ENCODE results near the gene SPATC1L.

Gene SPATC1L

DNA sequence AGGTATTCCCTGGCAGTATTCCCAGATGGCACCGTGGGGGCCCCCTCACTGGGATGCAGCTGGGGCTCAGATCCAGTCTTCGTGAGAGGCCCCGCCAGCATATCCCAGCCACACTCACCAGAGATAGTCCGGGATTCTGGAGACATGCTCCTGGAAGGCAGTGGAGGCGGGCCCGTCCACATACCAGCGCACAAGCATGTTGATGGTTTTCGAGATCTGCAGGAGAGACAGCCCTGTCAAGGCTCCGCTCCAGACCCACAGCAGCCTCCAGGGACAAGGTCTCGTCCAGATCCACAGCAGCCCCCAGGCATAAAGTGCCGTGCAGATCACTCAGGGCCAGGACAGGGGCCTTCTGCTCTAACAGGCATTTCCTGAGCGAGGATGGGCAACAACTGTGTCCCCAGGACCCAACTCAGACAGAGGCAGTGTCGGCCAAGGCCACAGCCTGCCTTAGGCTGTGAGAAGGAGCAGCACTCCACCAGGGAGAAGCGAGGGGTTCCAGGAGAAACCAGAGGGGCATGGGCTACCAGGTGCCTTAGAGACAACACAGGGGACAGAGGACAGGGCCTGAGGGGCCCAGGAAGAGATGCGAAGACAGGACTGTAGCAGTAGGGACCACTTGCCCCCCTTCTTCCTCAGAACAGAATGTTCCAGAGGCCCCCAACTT is 29.5 kb upstream of the SPATC1L start:
- H3K4me1 ChIP-seq (ENCODE audit: control insufficient read depth, insufficient read depth, low read length): no peaks in the 10 kb centered on the region
- H3K36me3 ChIP-seq (ENCODE audit: control insufficient read depth, insufficient read depth, low read length, severe bottlenecking): peaks cover 87% of the 10 kb centered on the region

DNA sequence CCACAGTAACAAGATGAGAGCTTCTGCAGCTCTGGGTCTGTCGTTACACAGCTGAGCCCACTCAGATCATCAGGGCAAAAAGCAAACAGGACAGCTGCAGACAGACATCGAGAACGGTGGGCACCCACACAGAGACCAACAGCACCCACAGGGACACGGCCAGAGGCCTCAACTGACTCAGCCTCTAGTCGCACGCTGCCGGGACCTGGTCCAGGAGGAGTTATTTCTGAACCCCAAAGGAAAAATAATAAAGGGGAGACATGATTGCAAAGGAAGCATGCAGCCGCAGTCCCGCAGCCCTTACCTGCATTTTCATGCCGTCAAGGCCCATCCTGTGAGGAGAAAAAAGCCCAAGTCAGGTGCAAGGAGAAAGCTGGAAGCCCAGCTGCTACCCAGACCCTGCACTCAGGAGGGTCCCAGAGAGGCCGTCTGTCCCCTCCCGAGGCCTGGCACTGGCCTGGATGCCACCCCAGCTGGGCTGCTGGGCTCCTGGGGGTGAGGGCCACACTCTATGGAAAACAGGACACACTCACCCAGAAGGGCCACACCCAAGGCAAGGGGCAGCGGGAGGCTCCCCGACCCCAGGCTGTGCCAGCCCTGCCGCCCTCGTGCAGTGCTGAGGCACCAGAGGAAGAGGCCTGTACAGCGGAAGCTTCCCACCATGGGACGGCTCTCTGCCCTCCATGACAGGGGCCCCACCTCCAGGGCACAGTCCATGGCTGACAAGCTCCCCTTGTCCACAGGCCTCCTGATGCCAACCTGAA is 28.6 kb upstream of the SPATC1L start:
- peaks cover 91% of the 10 kb centered on the region for H3K36me3 ChIP-seq (ENCODE audit: control insufficient read depth, insufficient read depth, low read length, severe bottlenecking)
- H3K27me3 ChIP-seq (replicated peaks; ENCODE audit: control insufficient read depth, insufficient read depth, low read length): no peaks in the 10 kb centered on the region
- H3K9ac ChIP-seq (ENCODE audit: low read length): no peak overlapping the region
- DNase-seq (ENCODE audit: low read depth): no peak
- no peaks in the 10 kb centered on the region for H3K4me1 ChIP-seq (ENCODE audit: control insufficient read depth, insufficient read depth, low read length)
- H3K4me3 ChIP-seq (ENCODE audit: low read length): no peak overlapping the region
- no peaks in the 10 kb centered on the region for H3K9me3 ChIP-seq (ENCODE audit: control insufficient read depth, low read length)

More for the DNA sequence above, 29.5 kb upstream of the SPATC1L start:
- no peak for DNase-seq (ENCODE audit: low read depth)
- Histone ChIP-seq H3K9ac (ENCODE audit: low read length) (no peak overlapping the region), H3K4me3 (ENCODE audit: low read length) (no peak overlapping the region), H3K9me3 (ENCODE audit: control insufficient read depth, low read length) (no peaks in the 10 kb centered on the region), H3K27me3 (replicated peaks; ENCODE audit: control insufficient read depth, insufficient read depth, low read length) (no peaks in the 10 kb centered on the region)

DNA sequence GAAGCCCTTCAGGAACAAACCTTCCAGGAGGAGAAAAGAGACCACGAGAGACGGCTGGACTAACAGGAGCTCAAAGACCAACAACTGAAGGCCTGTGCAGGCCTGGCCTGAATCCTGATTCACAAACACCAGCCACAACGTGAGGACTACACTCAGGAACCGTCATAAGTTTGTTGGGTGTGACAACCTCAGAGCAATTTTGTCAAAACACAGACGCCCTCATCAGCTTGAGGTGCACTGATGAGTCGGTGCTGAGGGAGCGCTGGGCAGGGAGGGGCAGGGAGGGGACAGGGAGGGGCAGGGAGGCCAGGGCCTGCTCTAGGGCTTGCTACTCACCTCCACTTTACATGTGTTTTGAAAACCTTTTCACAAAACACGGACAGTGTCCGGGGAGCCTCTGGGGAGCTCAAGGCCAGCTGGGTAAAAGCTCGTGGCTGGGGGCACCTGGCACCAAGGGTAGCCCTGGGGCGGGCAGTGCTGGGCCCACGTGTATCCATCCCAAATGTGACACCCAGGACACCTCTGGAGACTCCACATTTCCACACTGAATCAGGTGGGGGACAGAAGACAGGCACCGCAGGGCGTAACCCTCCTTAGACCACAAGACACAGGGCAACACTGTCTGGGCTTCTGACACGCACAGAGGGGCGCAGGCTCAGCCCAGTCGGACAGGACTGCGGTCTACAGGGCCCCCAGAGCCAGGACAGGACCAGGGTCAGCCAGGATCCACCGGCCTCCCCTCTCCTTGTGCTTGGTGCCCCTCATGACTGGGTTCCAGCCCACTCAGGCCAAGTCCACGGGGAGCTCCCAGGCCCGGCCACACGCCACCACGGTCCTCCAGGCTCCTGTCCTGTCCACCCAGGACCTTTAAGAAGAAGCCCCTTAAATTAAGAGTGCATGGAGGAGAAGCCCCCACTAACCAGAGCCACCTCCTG is 27.8 kb upstream of the SPATC1L start:
- Histone ChIP-seq H3K4me1 (ENCODE audit: control insufficient read depth, insufficient read depth, low read length) (no peaks in the 10 kb centered on the region), H3K4me3 (ENCODE audit: low read length) (no peak overlapping the region), H3K27me3 (replicated peaks; ENCODE audit: control insufficient read depth, insufficient read depth, low read length) (no peaks in the 10 kb centered on the region), H3K36me3 (ENCODE audit: control insufficient read depth, insufficient read depth, low read length, severe bottlenecking) (peaks cover 92% of the 10 kb centered on the region), H3K9ac (ENCODE audit: low read length) (no peak overlapping the region), H3K9me3 (ENCODE audit: control insufficient read depth, low read length) (no peaks in the 10 kb centered on the region)
- no peak for DNase-seq (ENCODE audit: low read depth)

GRCh38 chr21:46211376-46211775 is 27.1 kb upstream of the SPATC1L start:
- no peak for DNase-seq (ENCODE audit: low read depth)
- no peaks in the 10 kb centered on the region for H3K27me3 ChIP-seq (replicated peaks; ENCODE audit: control insufficient read depth, insufficient read depth, low read length)
- no peak overlapping the region for H3K4me3 ChIP-seq (ENCODE audit: low read length)
- H3K9me3 ChIP-seq (ENCODE audit: control insufficient read depth, low read length): no peaks in the 10 kb centered on the region
- peaks cover 95% of the 10 kb centered on the region for H3K36me3 ChIP-seq (ENCODE audit: control insufficient read depth, insufficient read depth, low read length, severe bottlenecking)
- no peak overlapping the region for H3K9ac ChIP-seq (ENCODE audit: low read length)
- H3K4me1 ChIP-seq (ENCODE audit: control insufficient read depth, insufficient read depth, low read length): no peaks in the 10 kb centered on the region

DNA sequence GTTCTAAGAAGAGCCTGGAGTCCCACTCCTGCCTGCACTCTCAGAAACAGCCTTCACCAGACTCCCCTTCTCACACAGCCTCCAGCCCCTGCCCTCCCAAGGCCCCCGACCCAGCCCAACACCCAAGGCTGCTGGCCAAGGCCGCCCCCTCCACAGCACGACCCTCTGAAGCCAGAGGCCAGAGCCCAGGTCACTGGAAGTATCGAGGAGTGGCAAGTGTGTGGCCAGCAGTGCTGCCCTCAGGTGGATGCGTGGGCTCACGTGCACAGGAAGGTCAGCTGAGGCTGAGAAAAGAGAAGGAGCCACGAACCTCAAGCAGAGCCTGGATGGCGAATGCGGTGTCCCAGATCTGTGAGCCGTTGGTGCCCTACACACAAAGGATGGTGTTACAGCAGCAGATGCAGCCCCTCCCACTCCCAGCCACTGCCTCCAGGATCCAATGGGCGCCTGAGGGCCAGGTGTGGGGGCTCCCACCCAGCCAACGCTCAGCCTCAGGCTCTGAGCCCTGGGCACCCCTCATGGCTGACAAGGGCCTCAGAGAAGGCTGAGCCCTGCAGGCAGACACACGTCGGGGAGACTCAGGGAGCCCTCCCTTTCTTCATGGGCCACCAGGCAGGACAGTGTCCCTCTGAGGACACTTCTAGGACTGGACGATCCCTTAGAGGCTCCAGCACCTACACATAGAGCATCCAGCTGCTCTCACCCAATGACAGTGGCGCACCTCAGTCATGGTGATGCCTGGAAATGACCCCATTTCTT is 26.3 kb upstream of the SPATC1L start:
- DNase-seq (ENCODE audit: low read depth): no peak
- H3K4me3 ChIP-seq (ENCODE audit: low read length): no peak overlapping the region
- peaks cover 95% of the 10 kb centered on the region for H3K36me3 ChIP-seq (ENCODE audit: control insufficient read depth, insufficient read depth, low read length, severe bottlenecking)

GRCh38 chr21:46208761-46209721 is 24.8 kb upstream of the SPATC1L start:
- DNase-seq (ENCODE audit: low read depth): no peak
- Histone ChIP-seq H3K9ac (ENCODE audit: low read length) (no peak overlapping the region), H3K36me3 (ENCODE audit: control insufficient read depth, insufficient read depth, low read length, severe bottlenecking) (peaks cover 96% of the 10 kb centered on the region), H3K4me1 (ENCODE audit: control insufficient read depth, insufficient read depth, low read length) (no peaks in the 10 kb centered on the region), H3K4me3 (ENCODE audit: low read length) (no peak overlapping the region), H3K9me3 (ENCODE audit: control insufficient read depth, low read length) (no peaks in the 10 kb centered on the region), H3K27me3 (replicated peaks; ENCODE audit: control insufficient read depth, insufficient read depth, low read length) (no peaks in the 10 kb centered on the region)

More for the DNA sequence above, 26.3 kb upstream of the SPATC1L start:
- H3K4me1 ChIP-seq (ENCODE audit: control insufficient read depth, insufficient read depth, low read length): no peaks in the 10 kb centered on the region
- no peaks in the 10 kb centered on the region for H3K27me3 ChIP-seq (replicated peaks; ENCODE audit: control insufficient read depth, insufficient read depth, low read length)
- no peaks in the 10 kb centered on the region for H3K9me3 ChIP-seq (ENCODE audit: control insufficient read depth, low read length)
- H3K9ac ChIP-seq (ENCODE audit: low read length): no peak overlapping the region

DNA sequence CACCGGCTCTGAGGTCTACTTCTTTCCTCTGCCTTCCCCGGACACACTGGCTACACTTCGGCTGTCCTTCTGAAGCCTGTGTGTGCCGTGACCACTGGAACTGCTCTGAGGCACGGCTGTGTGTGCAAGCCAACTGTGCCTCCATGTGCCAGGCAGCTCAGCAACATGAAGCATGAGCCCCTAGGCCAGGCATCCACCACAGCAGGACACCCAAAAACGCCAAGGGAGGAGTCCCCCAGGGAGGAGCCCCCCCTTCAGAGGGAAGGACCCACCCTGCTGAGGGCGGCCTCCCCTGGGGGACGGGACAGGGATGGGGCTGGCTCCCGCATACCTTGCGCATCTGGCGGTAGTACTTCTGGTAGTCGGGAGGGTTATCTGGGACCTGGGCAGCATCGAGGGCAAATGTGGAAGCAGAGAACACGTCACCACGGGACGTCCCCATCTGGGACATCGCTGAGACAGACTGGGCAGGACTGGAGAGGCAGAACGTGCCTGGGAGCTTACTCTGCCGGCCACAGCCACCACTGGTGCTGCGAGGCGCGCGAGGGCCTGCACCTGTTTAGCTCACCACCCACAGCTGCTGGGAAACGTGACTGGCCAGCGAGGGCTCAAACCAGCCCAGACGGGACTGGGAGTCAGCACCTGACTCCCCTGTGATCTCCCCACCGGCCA is 23.8 kb upstream of the SPATC1L start:
- Histone ChIP-seq H3K9ac (ENCODE audit: low read length) (no peak overlapping the region), H3K27me3 (replicated peaks; ENCODE audit: control insufficient read depth, insufficient read depth, low read length) (no peaks in the 10 kb centered on the region), H3K9me3 (ENCODE audit: control insufficient read depth, low read length) (no peaks in the 10 kb centered on the region), H3K36me3 (ENCODE audit: control insufficient read depth, insufficient read depth, low read length, severe bottlenecking) (peaks cover 96% of the 10 kb centered on the region), H3K4me1 (ENCODE audit: control insufficient read depth, insufficient read depth, low read length) (no peaks in the 10 kb centered on the region), H3K4me3 (ENCODE audit: low read length) (no peak overlapping the region)
- no peak for DNase-seq (ENCODE audit: low read depth)

- Histone ChIP-seq H3K27me3 (replicated peaks; ENCODE audit: control insufficient read depth, insufficient read depth, low read length) (no peaks in the 10 kb centered on the region), H3K9me3 (ENCODE audit: control insufficient read depth, low read length) (no peaks in the 10 kb centered on the region), H3K9ac (ENCODE audit: low read length) (no peak overlapping the region), H3K4me3 (ENCODE audit: low read length) (no peak overlapping the region), H3K4me1 (ENCODE audit: control insufficient read depth, insufficient read depth, low read length) (no peaks in the 10 kb centered on the region), H3K36me3 (ENCODE audit: control insufficient read depth, insufficient read depth, low read length, severe bottlenecking) (peaks cover 96% of the 10 kb centered on the region)
- DNase-seq (ENCODE audit: low read depth): no peak
Observed at GRCh38 chr21:46207006-46207919, 23.0 kb upstream of the SPATC1L start.
